ENCODE measurements around the gene MN1. TPM values are rescaled to one million over a fixed set of nuclear protein-coding genes. Genes with fewer than 3 reads are reported as not detected.

Gene MN1
- total RNA-seq, 1 donor, result 55.9 TPM

GRCh38 chr22:27800250-27801201, 1.0 kb downstream of the MN1 start:
- peak overlapping the region; percentile 83 for H3K4me3 ChIP-seq (ENCODE audit: low read depth, low read length)
- TF ChIP-seq CTCF (IDR thresholded peaks at IDR 0.05; ENCODE audit: insufficient read depth, low read length), result no peak
- DNase-seq (ENCODE audit: low read depth), result peak; percentile 27

GRCh38 chr22:27799827-27800249, 1.7 kb downstream of the MN1 start:
- H3K4me3 ChIP-seq (ENCODE audit: low read depth, low read length), result peak overlapping the region; percentile 83
- no peak for TF ChIP-seq CTCF (IDR thresholded peaks at IDR 0.05; ENCODE audit: insufficient read depth, low read length)
- peak; percentile 47 for DNase-seq (ENCODE audit: low read depth)

- peak overlapping the region; percentile 83 for H3K4me3 ChIP-seq (ENCODE audit: low read depth, low read length)
- peak; percentile 49 for DNase-seq (ENCODE audit: low read depth)
- no peak for TF ChIP-seq CTCF (IDR thresholded peaks at IDR 0.05; ENCODE audit: insufficient read depth, low read length)
These were observed 2.3 kb downstream of the MN1 start for GRCh38 chr22:27799015-27799826.

- H3K4me3 ChIP-seq (ENCODE audit: low read depth, low read length), result peak overlapping the region; percentile 83
- TF ChIP-seq CTCF (IDR thresholded peaks at IDR 0.05; ENCODE audit: insufficient read depth, low read length), result no peak
- DNase-seq (ENCODE audit: low read depth), result peak; percentile 38
These were observed 3.0 kb downstream of the MN1 start for GRCh38 chr22:27798511-27799014.

- DNase-seq (ENCODE audit: low read depth), result no peak
- TF ChIP-seq CTCF (IDR thresholded peaks at IDR 0.05; ENCODE audit: insufficient read depth, low read length), result no peak
- peak overlapping the region; percentile 83 for H3K4me3 ChIP-seq (ENCODE audit: low read depth, low read length)
These were observed 3.8 kb downstream of the MN1 start for GRCh38 chr22:27797520-27798391.
